ENCODE results near the gene MARCKSL1. TPM values are rescaled to one million over a fixed set of nuclear protein-coding genes. Genes with fewer than 3 reads are reported as not detected.

MARCKSL1 gene
- total and polyA plus RNA-seq, 2 of the 13 experiments (the other 11 are each of a cell fraction or from before 2014, with no cell fraction given) = 81.9 to 155 TPM

DNA sequence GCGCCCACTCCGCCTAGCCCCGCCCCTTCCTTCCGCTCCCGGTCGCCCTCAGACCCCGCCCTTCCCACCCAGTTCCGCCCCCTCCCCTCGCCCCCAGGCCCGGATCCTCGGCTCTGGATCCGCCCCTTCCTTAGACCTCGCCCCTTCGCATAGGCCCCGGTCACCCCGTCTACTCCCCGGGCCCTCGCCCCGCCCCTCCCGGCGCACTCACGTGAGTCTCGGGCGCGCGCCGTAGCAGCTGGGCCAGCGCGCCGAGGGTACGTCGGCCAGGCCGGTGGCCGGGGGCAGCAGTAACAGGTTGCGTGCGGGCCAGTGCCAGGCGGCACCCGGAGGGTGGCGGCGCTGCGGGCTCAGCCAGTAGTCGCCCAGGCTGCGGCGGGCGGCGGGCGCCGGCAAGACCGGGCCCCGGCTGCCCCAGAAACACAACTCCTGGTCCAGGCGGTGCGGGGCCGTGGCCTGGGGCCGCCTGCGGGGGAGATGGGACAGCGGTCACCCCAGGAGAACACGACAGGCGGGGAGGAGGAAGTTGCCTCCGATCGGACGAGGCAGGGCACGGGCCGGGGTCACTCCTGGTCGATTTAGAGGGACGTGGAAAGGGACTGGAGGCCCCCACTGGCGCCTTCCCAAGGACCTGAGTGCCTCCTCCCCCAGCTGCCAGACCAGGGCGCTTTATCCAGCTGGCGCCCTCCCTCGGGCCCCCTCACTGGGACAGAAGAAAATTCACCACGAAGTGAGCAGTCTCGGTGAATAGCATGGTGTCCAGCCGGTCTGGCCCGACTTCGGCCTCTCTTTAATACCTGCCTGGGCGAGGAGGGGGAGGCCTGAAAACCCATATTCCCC, 15.6 kb upstream of the MARCKSL1 start (continued):
- TF ChIP-seq HINFP (CRISPR knock-in tag; IDR thresholded peaks at IDR 0.05; ENCODE audit: low read depth) (no peak), ONECUT2 (CRISPR knock-in tag; IDR thresholded peaks at IDR 0.05) (0 out of 2 replicates have a peak, but pooled peaks have one; percentile 21), SMAD9 (CRISPR knock-in tag; IDR thresholded peaks at IDR 0.05) (no peak), ZNF441 (CRISPR knock-in tag; IDR thresholded peaks at IDR 0.05; ENCODE audit: borderline replicate concordance) (no peak), RBAK (CRISPR knock-in tag; IDR thresholded peaks at IDR 0.05) (no peak), ZNF276 (CRISPR knock-in tag; IDR thresholded peaks at IDR 0.05; ENCODE audit: low read depth) (no peak)
- TF ChIP-seq, protein P1, sequence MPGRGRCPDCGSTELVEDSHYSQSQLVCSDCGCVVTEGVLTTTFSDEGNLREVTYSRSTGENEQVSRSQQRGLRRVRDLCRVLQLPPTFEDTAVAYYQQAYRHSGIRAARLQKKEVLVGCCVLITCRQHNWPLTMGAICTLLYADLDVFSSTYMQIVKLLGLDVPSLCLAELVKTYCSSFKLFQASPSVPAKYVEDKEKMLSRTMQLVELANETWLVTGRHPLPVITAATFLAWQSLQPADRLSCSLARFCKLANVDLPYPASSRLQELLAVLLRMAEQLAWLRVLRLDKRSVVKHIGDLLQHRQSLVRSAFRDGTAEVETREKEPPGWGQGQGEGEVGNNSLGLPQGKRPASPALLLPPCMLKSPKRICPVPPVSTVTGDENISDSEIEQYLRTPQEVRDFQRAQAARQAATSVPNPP (CRISPR knock-in tag; IDR thresholded peaks at IDR 0.05) = peak; percentile 65; the same call in 1 of the 2 replicates
- TF ChIP-seq, protein P2, sequence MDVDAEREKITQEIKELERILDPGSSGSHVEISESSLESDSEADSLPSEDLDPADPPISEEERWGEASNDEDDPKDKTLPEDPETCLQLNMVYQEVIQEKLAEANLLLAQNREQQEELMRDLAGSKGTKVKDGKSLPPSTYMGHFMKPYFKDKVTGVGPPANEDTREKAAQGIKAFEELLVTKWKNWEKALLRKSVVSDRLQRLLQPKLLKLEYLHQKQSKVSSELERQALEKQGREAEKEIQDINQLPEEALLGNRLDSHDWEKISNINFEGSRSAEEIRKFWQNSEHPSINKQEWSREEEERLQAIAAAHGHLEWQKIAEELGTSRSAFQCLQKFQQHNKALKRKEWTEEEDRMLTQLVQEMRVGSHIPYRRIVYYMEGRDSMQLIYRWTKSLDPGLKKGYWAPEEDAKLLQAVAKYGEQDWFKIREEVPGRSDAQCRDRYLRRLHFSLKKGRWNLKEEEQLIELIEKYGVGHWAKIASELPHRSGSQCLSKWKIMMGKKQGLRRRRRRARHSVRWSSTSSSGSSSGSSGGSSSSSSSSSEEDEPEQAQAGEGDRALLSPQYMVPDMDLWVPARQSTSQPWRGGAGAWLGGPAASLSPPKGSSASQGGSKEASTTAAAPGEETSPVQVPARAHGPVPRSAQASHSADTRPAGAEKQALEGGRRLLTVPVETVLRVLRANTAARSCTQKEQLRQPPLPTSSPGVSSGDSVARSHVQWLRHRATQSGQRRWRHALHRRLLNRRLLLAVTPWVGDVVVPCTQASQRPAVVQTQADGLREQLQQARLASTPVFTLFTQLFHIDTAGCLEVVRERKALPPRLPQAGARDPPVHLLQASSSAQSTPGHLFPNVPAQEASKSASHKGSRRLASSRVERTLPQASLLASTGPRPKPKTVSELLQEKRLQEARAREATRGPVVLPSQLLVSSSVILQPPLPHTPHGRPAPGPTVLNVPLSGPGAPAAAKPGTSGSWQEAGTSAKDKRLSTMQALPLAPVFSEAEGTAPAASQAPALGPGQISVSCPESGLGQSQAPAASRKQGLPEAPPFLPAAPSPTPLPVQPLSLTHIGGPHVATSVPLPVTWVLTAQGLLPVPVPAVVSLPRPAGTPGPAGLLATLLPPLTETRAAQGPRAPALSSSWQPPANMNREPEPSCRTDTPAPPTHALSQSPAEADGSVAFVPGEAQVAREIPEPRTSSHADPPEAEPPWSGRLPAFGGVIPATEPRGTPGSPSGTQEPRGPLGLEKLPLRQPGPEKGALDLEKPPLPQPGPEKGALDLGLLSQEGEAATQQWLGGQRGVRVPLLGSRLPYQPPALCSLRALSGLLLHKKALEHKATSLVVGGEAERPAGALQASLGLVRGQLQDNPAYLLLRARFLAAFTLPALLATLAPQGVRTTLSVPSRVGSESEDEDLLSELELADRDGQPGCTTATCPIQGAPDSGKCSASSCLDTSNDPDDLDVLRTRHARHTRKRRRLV (CRISPR knock-in tag; IDR thresholded peaks at IDR 0.05) = no peak; the same call in 1 of the 2 replicates
- TF ChIP-seq, protein P3, sequence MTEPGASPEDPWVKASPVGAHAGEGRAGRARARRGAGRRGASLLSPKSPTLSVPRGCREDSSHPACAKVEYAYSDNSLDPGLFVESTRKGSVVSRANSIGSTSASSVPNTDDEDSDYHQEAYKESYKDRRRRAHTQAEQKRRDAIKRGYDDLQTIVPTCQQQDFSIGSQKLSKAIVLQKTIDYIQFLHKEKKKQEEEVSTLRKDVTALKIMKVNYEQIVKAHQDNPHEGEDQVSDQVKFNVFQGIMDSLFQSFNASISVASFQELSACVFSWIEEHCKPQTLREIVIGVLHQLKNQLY (CRISPR knock-in tag; IDR thresholded peaks at IDR 0.05) = no peak
- TF ChIP-seq, protein P4, sequence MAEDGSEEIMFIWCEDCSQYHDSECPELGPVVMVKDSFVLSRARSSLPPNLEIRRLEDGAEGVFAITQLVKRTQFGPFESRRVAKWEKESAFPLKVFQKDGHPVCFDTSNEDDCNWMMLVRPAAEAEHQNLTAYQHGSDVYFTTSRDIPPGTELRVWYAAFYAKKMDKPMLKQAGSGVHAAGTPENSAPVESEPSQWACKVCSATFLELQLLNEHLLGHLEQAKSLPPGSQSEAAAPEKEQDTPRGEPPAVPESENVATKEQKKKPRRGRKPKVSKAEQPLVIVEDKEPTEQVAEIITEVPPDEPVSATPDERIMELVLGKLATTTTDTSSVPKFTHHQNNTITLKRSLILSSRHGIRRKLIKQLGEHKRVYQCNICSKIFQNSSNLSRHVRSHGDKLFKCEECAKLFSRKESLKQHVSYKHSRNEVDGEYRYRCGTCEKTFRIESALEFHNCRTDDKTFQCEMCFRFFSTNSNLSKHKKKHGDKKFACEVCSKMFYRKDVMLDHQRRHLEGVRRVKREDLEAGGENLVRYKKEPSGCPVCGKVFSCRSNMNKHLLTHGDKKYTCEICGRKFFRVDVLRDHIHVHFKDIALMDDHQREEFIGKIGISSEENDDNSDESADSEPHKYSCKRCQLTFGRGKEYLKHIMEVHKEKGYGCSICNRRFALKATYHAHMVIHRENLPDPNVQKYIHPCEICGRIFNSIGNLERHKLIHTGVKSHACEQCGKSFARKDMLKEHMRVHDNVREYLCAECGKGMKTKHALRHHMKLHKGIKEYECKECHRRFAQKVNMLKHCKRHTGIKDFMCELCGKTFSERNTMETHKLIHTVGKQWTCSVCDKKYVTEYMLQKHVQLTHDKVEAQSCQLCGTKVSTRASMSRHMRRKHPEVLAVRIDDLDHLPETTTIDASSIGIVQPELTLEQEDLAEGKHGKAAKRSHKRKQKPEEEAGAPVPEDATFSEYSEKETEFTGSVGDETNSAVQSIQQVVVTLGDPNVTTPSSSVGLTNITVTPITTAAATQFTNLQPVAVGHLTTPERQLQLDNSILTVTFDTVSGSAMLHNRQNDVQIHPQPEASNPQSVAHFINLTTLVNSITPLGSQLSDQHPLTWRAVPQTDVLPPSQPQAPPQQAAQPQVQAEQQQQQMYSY (CRISPR knock-in tag; IDR thresholded peaks at IDR 0.05) = peak; percentile 22; the same call in 1 of the 2 replicates

Data from HepG2 (cell line).